GM21381 (cell line): ENCODE results near the gene DUSP18.
A peak's percentile ranks its signal among the peaks of the same experiment; 100 is the strongest.
"Not testable (repeated sequence)": the region's sequence is repeated elsewhere in the genome, so short reads cannot be mapped to it uniquely, and the experiment has no call there.

Experiments used
- ATAC-seq: cut with Tn5 transposase; IDR thresholded peaks from one replicate; pipeline ENCODE4 v1.9.1; 2021; ENCODE audit warnings: mild to moderate bottlenecking, moderate library complexity; ENCODE audit not compliant: unreplicated experiment

The DUSP18 gene

GRCh38 chr22:30640839-30641430 lies 26.7 kb downstream of the DUSP18 start:
- ATAC-seq, result no peak

- no peak for ATAC-seq
Observed at GRCh38 chr22:30640361-30640760, 27.3 kb downstream of the DUSP18 start.

- ATAC-seq, result no peak
Observed at GRCh38 chr22:30637701-30638114, 30.0 kb downstream of the DUSP18 start.

GRCh38 chr22:30636226-30637077 lies 31.2 kb downstream of the DUSP18 start:
- no peak for ATAC-seq

GRCh38 chr22:30635273-30636225 lies 32.1 kb downstream of the DUSP18 start, which contains the start of gene SLC35E4:
Gene SLC35E4, plus strand, starts transcription at chr22:30635781. Its CDS starts 670 bp downstream, at chr22:30636451.
- peak; percentile 69 for ATAC-seq

DNA sequence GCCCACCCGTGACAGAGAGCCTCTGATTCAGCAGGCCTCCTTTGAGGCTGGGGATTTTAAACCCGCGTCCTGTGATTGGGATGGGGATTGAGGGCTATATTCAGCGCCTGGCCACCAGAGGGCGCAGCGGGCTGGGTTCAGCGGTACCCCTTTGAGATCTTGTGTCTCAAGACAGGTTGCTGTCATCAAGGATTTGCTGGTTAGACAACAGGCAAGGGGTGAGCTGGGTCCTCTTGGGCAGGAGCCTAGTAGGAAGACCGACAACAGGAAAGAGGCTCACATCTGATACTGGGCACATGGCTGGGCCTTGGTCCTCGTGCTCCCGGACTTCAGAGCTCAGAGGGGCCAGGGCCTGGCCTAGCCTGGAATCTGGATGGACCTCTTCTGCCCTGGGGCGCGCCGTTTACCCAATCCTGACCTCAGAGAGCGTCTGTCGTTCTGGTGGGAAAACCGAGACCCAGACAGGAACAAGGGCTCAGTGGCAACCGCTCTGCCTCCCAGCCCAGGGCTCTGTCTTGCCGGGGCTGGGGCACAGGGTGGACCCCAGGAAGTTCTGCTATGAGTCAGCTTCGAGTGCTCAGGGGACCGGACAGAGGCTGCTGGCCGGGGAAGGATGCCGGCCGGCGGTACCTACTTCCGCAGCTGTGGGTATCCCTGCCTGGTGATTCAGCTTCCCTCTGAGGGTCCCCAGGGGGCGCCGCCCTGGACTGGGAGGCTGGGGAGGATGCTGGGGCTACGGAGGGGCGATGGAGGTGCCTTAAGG lies 33.0 kb downstream of the DUSP18 start:
- peak; percentile 52 for ATAC-seq

DNA sequence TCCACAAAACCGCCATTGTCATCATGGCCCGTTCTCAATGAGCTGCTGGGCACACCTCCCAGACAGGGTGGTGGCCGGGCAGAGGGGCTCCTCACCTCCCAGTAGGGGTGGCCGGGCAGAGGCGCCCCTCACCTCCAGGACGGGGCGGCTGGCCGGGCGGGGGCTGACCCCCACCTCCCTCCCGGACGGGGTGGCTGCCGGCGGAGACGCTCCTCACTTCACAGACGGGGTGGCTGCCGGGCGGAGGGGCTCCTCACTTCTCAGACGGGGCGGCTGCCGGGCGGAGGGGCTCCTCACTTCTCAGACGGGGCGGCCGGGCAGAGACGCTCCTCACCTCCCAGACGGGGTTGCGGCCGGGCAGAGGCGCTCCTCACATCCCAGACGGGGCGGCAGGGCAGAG lies 36.2 kb downstream of the DUSP18 start:
- not testable (repeated sequence) for ATAC-seq

DNA sequence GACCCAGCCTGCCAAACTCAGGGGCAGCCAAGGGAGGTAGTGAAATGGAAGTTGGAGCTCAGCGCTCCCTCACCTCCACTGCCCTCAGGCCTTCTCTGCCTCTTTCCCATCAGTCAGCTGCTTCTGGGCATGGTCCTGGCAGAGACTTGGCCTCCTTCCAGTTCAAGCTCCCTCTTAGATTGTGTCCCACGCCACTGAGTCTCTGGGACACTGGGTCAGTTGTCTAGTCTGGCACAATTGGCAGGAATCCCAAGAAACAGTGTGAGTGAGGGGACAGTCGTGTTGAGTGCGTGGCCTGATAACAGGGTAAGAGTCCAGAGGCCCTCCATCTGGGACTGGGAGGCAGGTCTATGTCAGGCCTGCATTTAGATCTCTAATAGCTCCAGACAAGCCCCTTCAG lies 39.2 kb downstream of the DUSP18 start:
- no peak for ATAC-seq

DNA sequence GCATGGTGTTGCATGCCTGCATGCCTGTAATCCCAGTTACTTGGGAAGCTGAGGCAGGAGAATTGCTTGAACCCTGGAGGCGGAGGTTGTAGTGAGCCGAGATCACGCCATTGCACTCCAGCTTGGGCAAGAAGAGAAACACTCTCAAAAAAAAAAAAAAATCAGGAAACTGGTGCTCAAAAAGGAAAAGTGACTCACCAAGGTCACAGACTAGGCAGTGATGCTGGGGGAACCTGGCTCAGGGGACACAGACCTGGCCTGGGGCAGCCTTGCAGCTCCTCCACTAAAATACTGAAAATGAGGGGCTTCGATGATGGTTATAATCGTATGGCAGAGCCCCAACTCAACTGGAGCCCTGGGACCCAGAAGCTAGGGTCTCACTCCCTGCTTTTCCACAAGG lies 40.2 kb downstream of the DUSP18 start:
- ATAC-seq, result no peak

- no peak for ATAC-seq
Observed at GRCh38 chr22:30626413-30626812, 41.3 kb downstream of the DUSP18 start.

GRCh38 chr22:30619909-30620308 lies 47.8 kb downstream of the DUSP18 start:
- ATAC-seq, result not testable (repeated sequence)

DNA sequence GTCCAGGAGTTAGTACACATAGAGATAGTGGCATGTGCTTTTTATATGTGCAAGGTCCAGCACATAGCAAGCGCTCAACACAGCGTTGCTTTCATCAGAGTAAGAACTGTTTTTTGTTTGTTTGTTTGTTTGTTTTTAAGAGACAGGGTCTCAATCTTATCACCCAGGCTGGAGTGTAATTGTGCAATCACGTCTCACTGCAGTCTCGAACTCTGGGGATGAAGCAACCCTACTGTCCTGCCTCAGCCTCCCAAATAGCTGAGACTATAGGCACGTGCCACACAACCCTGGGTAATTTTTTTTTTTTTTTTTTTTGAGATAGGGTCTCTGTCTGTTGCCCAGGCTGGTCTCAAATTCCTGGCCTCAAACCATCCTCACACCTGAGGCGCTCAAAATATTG lies 49.9 kb downstream of the DUSP18 start:
- no peak for ATAC-seq

DNA sequence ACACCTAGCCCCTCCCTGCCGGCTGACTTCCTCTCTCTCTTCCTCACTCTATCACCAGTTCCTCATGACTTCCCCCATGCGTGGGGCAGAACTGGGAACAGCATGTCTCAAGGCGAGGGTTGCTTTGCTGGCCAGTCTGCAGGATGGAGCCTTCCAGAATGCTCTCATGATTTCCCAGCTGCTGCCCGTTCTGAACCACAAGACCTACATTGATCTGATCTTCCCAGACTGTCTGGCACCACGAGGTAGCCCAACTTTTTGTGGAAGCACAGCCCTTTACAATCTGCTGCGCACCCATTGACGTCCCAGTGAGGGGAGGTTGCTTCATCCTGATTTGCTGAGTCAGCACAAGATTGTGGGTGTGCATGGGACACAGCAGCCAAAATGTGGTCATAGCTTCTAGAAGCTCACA lies 52.1 kb downstream of the DUSP18 start:
- no peak for ATAC-seq

GRCh38 chr22:30614879-30615278 lies 52.8 kb downstream of the DUSP18 start:
- ATAC-seq, result no peak

DNA sequence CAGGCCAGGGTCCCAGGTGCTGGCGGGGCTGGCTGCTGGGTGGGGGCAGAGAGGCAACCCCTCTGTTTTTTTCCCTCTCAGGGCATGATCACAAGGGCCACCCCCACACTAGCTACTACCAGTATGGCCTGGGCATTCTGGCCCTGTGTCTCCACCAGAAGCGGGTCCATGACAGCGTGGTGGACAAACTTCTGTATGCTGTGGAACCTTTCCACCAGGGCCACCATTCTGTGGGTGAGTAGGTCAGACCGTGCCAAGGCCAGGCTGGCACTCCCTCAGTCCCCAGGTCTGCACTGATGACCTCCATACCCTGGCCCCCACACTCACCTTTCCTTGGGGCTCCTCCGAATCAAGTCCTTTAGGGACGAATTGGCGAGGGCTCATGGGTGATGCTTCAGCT lies 53.4 kb downstream of the DUSP18 start:
- no peak for ATAC-seq

GRCh38 chr22:30612789-30613188 lies 54.9 kb downstream of the DUSP18 start:
- ATAC-seq, result no peak
